Gastroesophageal sphincter (tissue), 3 donors: Measurements from ENCODE around the gene KATNAL2.

ENCODE experiments used
- CTCF ChIP-seq, 4 experiments: fragments of 200-600 bp in 2 of 4; fragments of 450-650 bp in 2 of 4; sonication (generic) in 1 of 4; IDR thresholded peaks; one replicate each; pipeline ENCODE4 v1.5.1; 2017 to 2019; ENCODE audit warnings: antibody characterized with exemption in 4 of 4, mild to moderate bottlenecking in 2 of 4, moderate library complexity in 2 of 4
- POLR2A ChIP-seq, 2 donors: fragments of 450-650 bp; IDR thresholded peaks; one replicate each; pipeline ENCODE4 v1.6.1; 2017; ENCODE audit warnings: antibody characterized with exemption in 2 of 2, mild to moderate bottlenecking in 2 of 2, moderate library complexity in 1 of 2

GRCh38 chr18:46892842-46893241 is 24.6 kb upstream of the KATNAL2 start:
- no peak for TF ChIP-seq CTCF (IDR thresholded peaks at IDR 0.05)
- no peak for TF ChIP-seq POLR2A (IDR thresholded peaks at IDR 0.05)
